HCT116 (cell line): ENCODE data around the gene GALNT17.

Experiments used
- CEBPB ChIP-seq: IDR thresholded peaks from 2 replicates; pipeline ENCODE4 v1.6.1; 2012; ENCODE audit warnings: low read depth
- CTCF ChIP-seq, 3 experiments: fragments of 200-600 bp in 1 of 3; sonication (generic) in 1 of 3; IDR thresholded peaks in 2 of 3; conservative IDR thresholded peaks in 1 of 3; 2 replicates each; pipeline ENCODE4 v1.5.1; 2012 to 2017; ENCODE audit warnings: low read depth in 2 of 3, low read length in 2 of 3, antibody characterized with exemption in 1 of 3, borderline replicate concordance in 1 of 3, control low read depth in 1 of 3, mild to moderate bottlenecking in 1 of 3, mixed read lengths in 1 of 3, mixed run types in 1 of 3, moderate library complexity in 1 of 3; ENCODE audit not compliant: insufficient read depth in 1 of 3
- EZH2 ChIP-seq: fragments of 200-600 bp; sonication (generic); IDR thresholded peaks from 2 replicates; pipeline ENCODE4 v1.6.1; 2017; ENCODE audit warnings: antibody characterized with exemption, mixed run types
- EZH2phosphoT487 ChIP-seq: fragments of 200-600 bp; IDR thresholded peaks from 2 replicates; pipeline ENCODE4 v1.6.1; 2018; ENCODE audit warnings: antibody characterized with exemption, borderline replicate concordance
- POLR2A ChIP-seq: IDR thresholded peaks from 2 replicates; pipeline ENCODE4 v1.7.0; 2011; ENCODE audit warnings: borderline replicate concordance; ENCODE audit not compliant: insufficient read depth, insufficient read length; ENCODE audit errors: extremely low read depth
- POLR2AphosphoS5 ChIP-seq: IDR thresholded peaks from 2 replicates; pipeline ENCODE4 v1.6.1; 2011; ENCODE audit warnings: mild to moderate bottlenecking, low read depth, low read length, moderate library complexity
- RAD21 ChIP-seq: IDR thresholded peaks from 2 replicates; pipeline ENCODE4 v1.6.1; 2012; ENCODE audit warnings: low read depth, mild to moderate bottlenecking
- REST ChIP-seq: IDR thresholded peaks from 2 replicates; pipeline ENCODE4 v1.6.1; 2012; ENCODE audit warnings: low read depth
- SIN3A ChIP-seq: IDR thresholded peaks from 2 replicates; pipeline ENCODE4 v1.6.1; 2012; ENCODE audit warnings: low read depth
- SP1 ChIP-seq: IDR thresholded peaks from 2 replicates; pipeline ENCODE4 v1.6.1; 2012; ENCODE audit warnings: low read depth
- SRF ChIP-seq: IDR thresholded peaks from 2 replicates; pipeline ENCODE4 v1.6.1; 2012; ENCODE audit warnings: low read depth
- TCF7L2 ChIP-seq: IDR thresholded peaks from 2 replicates; pipeline ENCODE4 v1.7.0; 2011; ENCODE audit warnings: borderline replicate concordance, inconsistent platforms; ENCODE audit not compliant: insufficient read depth, insufficient read length; ENCODE audit errors: extremely low read depth
- ZNF274 ChIP-seq: fragments of 200-500 bp; sonication (Bioruptor generic); IDR thresholded peaks from 2 replicates; pipeline ENCODE4 v1.6.1; 2014; ENCODE audit warnings: mild to moderate bottlenecking, low read depth, low read length, inconsistent platforms

GRCh38 chr7:71301167-71301566, 169.2 kb downstream of the GALNT17 start:
- no peak for TF ChIP-seq CTCF (IDR thresholded peaks at IDR 0.05 in 2 of 3, conservative IDR thresholded peaks at IDR 0.05 in 1 of 3; ENCODE audit: borderline replicate concordance in 1 of 3, insufficient read depth in 1 of 3, low read depth in 2 of 3, low read length in 2 of 3)
- TF ChIP-seq EZH2: no peak
- TF ChIP-seq POLR2AphosphoS5: no peak
- no peak for TF ChIP-seq POLR2A
- TF ChIP-seq RAD21: no peak
- no peak for TF ChIP-seq REST
- no peak for TF ChIP-seq SIN3A
- TF ChIP-seq EZH2phosphoT487: no peak
- no peak for TF ChIP-seq CEBPB
- TF ChIP-seq SP1: no peak
- TF ChIP-seq TCF7L2: no peak
- TF ChIP-seq SRF: no peak
- TF ChIP-seq ZNF274: no peak
